Common myeloid progenitor, CD34-positive (primary cell): ENCODE results near the gene MVK.

ENCODE experiments used
- CTCF ChIA-PET: fragments of 350-600 bp; sonication (Branson Sonifier 250); formaldehyde crosslinking; loops from one replicate; lab custom pipeline; 2021; ENCODE audit warnings: antibody characterized with exemption; lab: Charles Lee
- POLR2A ChIA-PET: fragments of 350-600 bp; sonication (Branson Sonifier 250); formaldehyde crosslinking; loops from one replicate; lab custom pipeline; 2021; ENCODE audit warnings: antibody characterized with exemption; lab: Charles Lee
- DNase-seq, 3 donors: peaks; one replicate each; pipeline versions ENCODE4 v3.0.0 to v3.0.0-alpha.2; 2013
- H3K27ac ChIP-seq, 2 experiments: 1 replicate in 1 of 2; 2 replicates in 1 of 2; pipeline ENCODE4 v1.7.0; 2013; ENCODE audit warnings: inconsistent platforms in 2 of 2, low read length in 2 of 2, mild to moderate bottlenecking in 2 of 2, low read depth in 1 of 2, moderate library complexity in 1 of 2; ENCODE audit not compliant: severe bottlenecking in 2 of 2, insufficient read depth in 1 of 2, poor library complexity in 1 of 2
- H3K27me3 ChIP-seq, 5 experiments: replicated peaks in 2 of 5; 1 replicate in 3 of 5; 2 replicates in 2 of 5; pipeline versions ENCODE4 v1.6.1 to v1.7.0; 2013; ENCODE audit warnings: low read length in 4 of 5, mild to moderate bottlenecking in 2 of 5, moderate library complexity in 2 of 5, inconsistent platforms in 1 of 5; ENCODE audit not compliant: insufficient read depth in 5 of 5, control insufficient read depth in 4 of 5
- H3K36me3 ChIP-seq, 4 experiments: 1 replicate in 2 of 4; 2 replicates in 2 of 4; pipeline versions ENCODE4 v1.6.1 to v1.7.0; 2013; ENCODE audit warnings: low read length in 3 of 4, control low read depth in 1 of 4, mild to moderate bottlenecking in 1 of 4; ENCODE audit not compliant: control insufficient read depth in 4 of 4, insufficient read depth in 4 of 4
- H3K4me1 ChIP-seq, 4 experiments: 1 replicate in 3 of 4; 2 replicates in 1 of 4; pipeline versions ENCODE4 v1.6.1 to v1.7.1; 2013; ENCODE audit warnings: low read length in 3 of 4, mild to moderate bottlenecking in 3 of 4, control low read depth in 1 of 4, inconsistent platforms in 1 of 4, moderate library complexity in 1 of 4; ENCODE audit not compliant: control insufficient read depth in 4 of 4, insufficient read depth in 4 of 4; ENCODE audit errors: control extremely low read depth in 1 of 4
- H3K4me3 ChIP-seq, 7 experiments: 1 replicate in 4 of 7; 2 replicates in 3 of 7; pipeline versions ENCODE4 v1.5.1 to v1.7.0; 2013; ENCODE audit warnings: mild to moderate bottlenecking in 7 of 7, low read length in 6 of 7, moderate library complexity in 6 of 7, inconsistent platforms in 2 of 7, low read depth in 2 of 7, control low read depth in 1 of 7; ENCODE audit not compliant: insufficient read depth in 4 of 7, control insufficient read depth in 1 of 7; ENCODE audit errors: extremely low read depth in 1 of 7
- H3K9me3 ChIP-seq, 5 experiments: 1 replicate in 4 of 5; 2 replicates in 1 of 5; pipeline versions ENCODE4 v1.6.1 to v1.7.1; 2013; ENCODE audit warnings: low read length in 4 of 5, mild to moderate bottlenecking in 2 of 5, inconsistent platforms in 1 of 5, low read depth in 1 of 5, moderate library complexity in 1 of 5; ENCODE audit not compliant: control insufficient read depth in 4 of 5, insufficient read depth in 2 of 5; ENCODE audit errors: control extremely low read depth in 1 of 5
- WGBS: methylation state at CpG from one replicate; pipeline ENCODE4 v1.1.5; 2013; ENCODE audit not compliant: insufficient coverage; 5-methylcytosine and 5-hydroxymethylcytosine counted together

MVK gene

GRCh38 chr12:109532721-109533486 lies 40.7 kb upstream of the MVK start:
- POLR2A ChIA-PET, result no interaction called here
- H3K27ac ChIP-seq, result no peak overlapping the region
- H3K36me3 ChIP-seq, result peaks cover 6 to 61% (median 29%) of the 10 kb centered on the region in 4 experiments
- WGBS, result 95% methylated on average over 22 of the region's 24 CpGs
- no peaks in the 10 kb centered on the region for H3K27me3 ChIP-seq
- no peak overlapping the region for H3K4me3 ChIP-seq
- no peaks in the 10 kb centered on the region for H3K9me3 ChIP-seq
- CTCF ChIA-PET, result no interaction called here
- H3K4me1 ChIP-seq, result no peaks in the 10 kb centered on the region
- no peak for DNase-seq

GRCh38 chr12:109533487-109533740 lies 40.2 kb upstream of the MVK start:
- DNase-seq, result no peak
- H3K27ac ChIP-seq, result no peak overlapping the region
- peaks cover 6 to 60% (median 26%) of the 10 kb centered on the region in 4 experiments for H3K36me3 ChIP-seq
- CTCF ChIA-PET, result no interaction called here
- H3K4me1 ChIP-seq, result no peaks in the 10 kb centered on the region
- no peak overlapping the region for H3K4me3 ChIP-seq
- POLR2A ChIA-PET, result no interaction called here
- H3K9me3 ChIP-seq, result no peaks in the 10 kb centered on the region
- H3K27me3 ChIP-seq, result no peaks in the 10 kb centered on the region
- 96% methylated on average over 5 of the region's 8 CpGs for WGBS

- Histone ChIP-seq H3K27me3 (no peaks in the 10 kb centered on the region), H3K4me3 (no peak overlapping the region), H3K27ac (no peak overlapping the region), H3K9me3 (no peaks in the 10 kb centered on the region), H3K36me3 (peaks cover 4 to 58% (median 24%) of the 10 kb centered on the region in 4 experiments), H3K4me1 (no peaks in the 10 kb centered on the region)
- DNase-seq, result no peak
- ChIA-PET CTCF (no interaction called here), POLR2A (no interaction called here)
- 96% methylated on average over 15 of the region's 15 CpGs for WGBS
These were observed 39.1 kb upstream of the MVK start for GRCh38 chr12:109534456-109534855.

- peaks cover under 1 to 49% (median 17%) of the 10 kb centered on the region in 4 experiments for H3K36me3 ChIP-seq
- no peaks in the 10 kb centered on the region for H3K4me1 ChIP-seq
- no peak overlapping the region for H3K4me3 ChIP-seq
- DNase-seq, result no peak
- no peaks in the 10 kb centered on the region for H3K27me3 ChIP-seq
- POLR2A ChIA-PET, result no interaction called here
- no peak overlapping the region for H3K27ac ChIP-seq
- no peaks in the 10 kb centered on the region for H3K9me3 ChIP-seq
- CTCF ChIA-PET, result no interaction called here
- WGBS, result over 99% methylated on average over 20 of the region's 25 CpGs
These were observed 38.2 kb upstream of the MVK start for GRCh38 chr12:109535231-109535862.

GRCh38 chr12:109535863-109536250 lies 37.7 kb upstream of the MVK start:
- no peak overlapping the region for H3K4me3 ChIP-seq
- WGBS, result 95% methylated on average over 5 of the region's 5 CpGs
- no peaks in the 10 kb centered on the region for H3K4me1 ChIP-seq
- no peaks in the 10 kb centered on the region for H3K9me3 ChIP-seq
- ChIA-PET CTCF (no interaction called here), POLR2A (no interaction called here)
- peaks cover 0 to 44% (median 13%) of the 10 kb centered on the region in 4 experiments for H3K36me3 ChIP-seq
- no peak overlapping the region for H3K27ac ChIP-seq
- no peaks in the 10 kb centered on the region for H3K27me3 ChIP-seq
- DNase-seq, result no peak

GRCh38 chr12:109537136-109537535 lies 36.5 kb upstream of the MVK start:
- Histone ChIP-seq H3K9me3 (no peaks in the 10 kb centered on the region), H3K27me3 (no peaks in the 10 kb centered on the region), H3K36me3 (peaks cover 0 to 31% (median 8%) of the 10 kb centered on the region in 4 experiments), H3K4me1 (no peaks in the 10 kb centered on the region), H3K27ac (no peak overlapping the region), H3K4me3 (no peak overlapping the region)
- ChIA-PET CTCF (interaction anchor here (1.0 kb wide), 1 partner anchor 102 kb away, joined by 3 read pairs; no protein-coding TSS in a partner anchor), POLR2A (no interaction called here)
- no peak for DNase-seq
- 98% methylated on average over 8 of the region's 8 CpGs for WGBS

GRCh38 chr12:109538191-109538863 lies 35.3 kb upstream of the MVK start:
- H3K9me3 ChIP-seq, result no peaks in the 10 kb centered on the region
- WGBS, result 91% methylated on average over 16 of the region's 16 CpGs
- CTCF ChIA-PET, result interaction anchor here (1.0 kb wide), 1 partner anchor 103 kb away, joined by 3 read pairs; no protein-coding TSS in a partner anchor
- no peak for DNase-seq
- no peaks in the 10 kb centered on the region for H3K4me1 ChIP-seq
- peaks cover 0 to 1% (median 0%) of the 10 kb centered on the region in 5 experiments for H3K27me3 ChIP-seq
- no peak overlapping the region for H3K27ac ChIP-seq
- no peak overlapping the region for H3K4me3 ChIP-seq
- H3K36me3 ChIP-seq, result peaks cover 0 to 21% (median 4%) of the 10 kb centered on the region in 4 experiments
- POLR2A ChIA-PET, result no interaction called here
